Activated T-cell treated with anti-CD3 and anti-CD28 coated beads, Interleukin-2, amount 50 U/mL, for 4 hours (primary cell): ENCODE data around the gene HTR3B. TPM values are rescaled to one million over a fixed set of nuclear protein-coding genes. Genes with fewer than 3 reads are reported as not detected.
"Not testable (repeated sequence)": the region's sequence is repeated elsewhere in the genome, so short reads cannot be mapped to it uniquely, and the experiment has no call there.

ENCODE experiments used
- ATAC-seq, 2 donors: fragments of 200-7000 bp; cut with Tn5 transposase; one replicate each; pipeline ENCODE4 v1.10.0; 2021
- DNase-seq: peaks from one replicate; pipeline ENCODE4 v3.0.0-alpha.2; 2020
- H3K27me3 Mint-ChIP-seq: one replicate; pipeline ENCODE4 v1.8.0; 2021; ENCODE audit warnings: low read depth, mixed read lengths
- H3K36me3 Mint-ChIP-seq: one replicate; pipeline ENCODE4 v1.8.0; 2022; ENCODE audit warnings: mixed read lengths; ENCODE audit not compliant: insufficient read depth
- H3K4me1 Mint-ChIP-seq: one replicate; pipeline ENCODE4 v1.8.0; 2021; ENCODE audit warnings: low read depth, mixed read lengths
- H3K4me3 Mint-ChIP-seq: one replicate; pipeline ENCODE4 v1.8.0; 2021; ENCODE audit warnings: mild to moderate bottlenecking, moderate library complexity, mixed read lengths
- H3K9me3 Mint-ChIP-seq: one replicate; pipeline ENCODE4 v1.8.0; 2021; ENCODE audit warnings: mixed read lengths
- total RNA-seq, 3 donors: library from RNA; stranded (reverse); gene quantifications; one replicate each; pipeline ENCODE4 v1.2.1, GENCODE V29; 2021

The HTR3B gene
- total RNA-seq, 3 donors from 2014 or later: not detected

- not testable (repeated sequence) for DNase-seq, H3K9me3 Mint-ChIP-seq, ATAC-seq, H3K4me3 Mint-ChIP-seq, H3K36me3 Mint-ChIP-seq, H3K4me1 Mint-ChIP-seq
- peaks cover 12% of the 10 kb centered on the region for H3K27me3 Mint-ChIP-seq
These were observed 41.6 kb downstream of the HTR3B start for GRCh38 chr11:113946162-113946561.

GRCh38 chr11:113947994-113948393, 43.4 kb downstream of the HTR3B start:
- H3K4me1 Mint-ChIP-seq: no peaks in the 10 kb centered on the region
- DNase-seq (no peak), ATAC-seq (no peak)
- no peak overlapping the region for H3K4me3 Mint-ChIP-seq
- H3K36me3 Mint-ChIP-seq: no peaks in the 10 kb centered on the region
- peaks cover 19% of the 10 kb centered on the region for H3K27me3 Mint-ChIP-seq
- no peaks in the 10 kb centered on the region for H3K9me3 Mint-ChIP-seq

GRCh38 chr11:113949891-113950290, 45.3 kb downstream of the HTR3B start:
- H3K27me3 Mint-ChIP-seq: peaks cover 25% of the 10 kb centered on the region
- no peak for ATAC-seq
- H3K36me3 Mint-ChIP-seq: no peaks in the 10 kb centered on the region
- no peaks in the 10 kb centered on the region for H3K4me1 Mint-ChIP-seq
- no peak overlapping the region for H3K4me3 Mint-ChIP-seq
- no peaks in the 10 kb centered on the region for H3K9me3 Mint-ChIP-seq
- no peak for DNase-seq

- ATAC-seq (no peak), DNase-seq (no peak)
- no peaks in the 10 kb centered on the region for H3K9me3 Mint-ChIP-seq
- H3K4me1 Mint-ChIP-seq: no peaks in the 10 kb centered on the region
- no peak overlapping the region for H3K4me3 Mint-ChIP-seq
- no peaks in the 10 kb centered on the region for H3K36me3 Mint-ChIP-seq
- peaks cover 21% of the 10 kb centered on the region for H3K27me3 Mint-ChIP-seq
These were observed 46.9 kb downstream of the HTR3B start for GRCh38 chr11:113951537-113951936.

GRCh38 chr11:113952070-113952469, 47.5 kb downstream of the HTR3B start:
- Mint-ChIP-seq H3K4me1 (no peaks in the 10 kb centered on the region), H3K36me3 (no peaks in the 10 kb centered on the region), H3K27me3 (peaks cover 19% of the 10 kb centered on the region), H3K4me3 (no peak overlapping the region), H3K9me3 (no peaks in the 10 kb centered on the region)
- ATAC-seq (no peak), DNase-seq (no peak)

- Mint-ChIP-seq H3K36me3 (no peaks in the 10 kb centered on the region), H3K9me3 (no peaks in the 10 kb centered on the region), H3K27me3 (peaks cover 19% of the 10 kb centered on the region), H3K4me1 (no peaks in the 10 kb centered on the region), H3K4me3 (no peak overlapping the region)
- ATAC-seq (no peak), DNase-seq (no peak)
These were observed 48.0 kb downstream of the HTR3B start for GRCh38 chr11:113952588-113952987.

- no peaks in the 10 kb centered on the region for H3K36me3 Mint-ChIP-seq
- no peak overlapping the region for H3K4me3 Mint-ChIP-seq
- H3K27me3 Mint-ChIP-seq: peaks cover 17% of the 10 kb centered on the region
- H3K9me3 Mint-ChIP-seq: no peaks in the 10 kb centered on the region
- ATAC-seq (no peak), DNase-seq (no peak)
- no peaks in the 10 kb centered on the region for H3K4me1 Mint-ChIP-seq
These were observed 49.6 kb downstream of the HTR3B start for GRCh38 chr11:113954235-113954634.

- no peak for ATAC-seq
- no peak for DNase-seq
- Mint-ChIP-seq H3K4me1 (no peaks in the 10 kb centered on the region), H3K36me3 (no peaks in the 10 kb centered on the region), H3K27me3 (peaks cover 15% of the 10 kb centered on the region), H3K9me3 (no peaks in the 10 kb centered on the region), H3K4me3 (no peak overlapping the region)
These were observed 52.4 kb downstream of the HTR3B start for GRCh38 chr11:113956986-113957385.

GRCh38 chr11:113960702-113961330, 56.2 kb downstream of the HTR3B start:
- ATAC-seq (no peak), DNase-seq (no peak)
- no peaks in the 10 kb centered on the region for H3K36me3 Mint-ChIP-seq
- H3K4me3 Mint-ChIP-seq: no peak overlapping the region
- peaks cover 8% of the 10 kb centered on the region for H3K27me3 Mint-ChIP-seq
- H3K4me1 Mint-ChIP-seq: no peaks in the 10 kb centered on the region
- H3K9me3 Mint-ChIP-seq: no peaks in the 10 kb centered on the region

- ATAC-seq: no peak
- no peak for DNase-seq
- Mint-ChIP-seq H3K27me3 (peaks cover 4% of the 10 kb centered on the region), H3K4me3 (no peak overlapping the region), H3K9me3 (no peaks in the 10 kb centered on the region), H3K36me3 (no peaks in the 10 kb centered on the region), H3K4me1 (no peaks in the 10 kb centered on the region)
These were observed 62.8 kb downstream of the HTR3B start for GRCh38 chr11:113967361-113967760.

- H3K36me3 Mint-ChIP-seq: no peaks in the 10 kb centered on the region
- H3K27me3 Mint-ChIP-seq: no peaks in the 10 kb centered on the region
- DNase-seq (no peak), ATAC-seq (no peak)
- H3K4me3 Mint-ChIP-seq: no peak overlapping the region
- no peaks in the 10 kb centered on the region for H3K9me3 Mint-ChIP-seq
- H3K4me1 Mint-ChIP-seq: no peaks in the 10 kb centered on the region
These were observed 67.1 kb downstream of the HTR3B start for GRCh38 chr11:113971506-113972195.

GRCh38 chr11:113974741-113975470, 70.3 kb downstream of the HTR3B start, which contains the start of gene HTR3A:
Gene HTR3A, plus strand, starts transcription at chr11:113975108. Its CDS starts 218 bp downstream, at chr11:113975326.
- Mint-ChIP-seq H3K4me3 (no peak within 1 kb of the TSS), H3K36me3 (no peaks in the 10 kb centered on the region), H3K4me1 (peaks cover 4% of the 10 kb centered on the region), H3K9me3 (no peaks in the 10 kb centered on the region), H3K27me3 (no peaks in the 10 kb centered on the region)
- no peak for ATAC-seq
- no peak for DNase-seq

- Mint-ChIP-seq H3K27me3 (peaks cover 4% of the 10 kb centered on the region), H3K9me3 (no peaks in the 10 kb centered on the region), H3K36me3 (no peaks in the 10 kb centered on the region), H3K4me3 (no peak overlapping the region), H3K4me1 (peaks cover 4% of the 10 kb centered on the region)
- no peak for DNase-seq
- ATAC-seq: no peak
These were observed 72.5 kb downstream of the HTR3B start for GRCh38 chr11:113977071-113977490.

- no peaks in the 10 kb centered on the region for H3K36me3 Mint-ChIP-seq
- ATAC-seq (no peak), DNase-seq (no peak)
- H3K4me3 Mint-ChIP-seq: no peak overlapping the region
- H3K4me1 Mint-ChIP-seq: peaks cover 4% of the 10 kb centered on the region
- no peaks in the 10 kb centered on the region for H3K9me3 Mint-ChIP-seq
- peaks cover 4% of the 10 kb centered on the region for H3K27me3 Mint-ChIP-seq
These were observed 73.1 kb downstream of the HTR3B start for GRCh38 chr11:113977701-113978100.

- peaks cover 7% of the 10 kb centered on the region for H3K27me3 Mint-ChIP-seq
- H3K36me3 Mint-ChIP-seq: no peaks in the 10 kb centered on the region
These were observed 74.8 kb downstream of the HTR3B start for GRCh38 chr11:113979431-113979830.

More at GRCh38 chr11:113979431-113979830, 74.8 kb downstream of the HTR3B start:
- ATAC-seq (no peak), DNase-seq (no peak)
- no peak overlapping the region for H3K4me3 Mint-ChIP-seq
- H3K4me1 Mint-ChIP-seq: peaks cover 4% of the 10 kb centered on the region
- H3K9me3 Mint-ChIP-seq: no peaks in the 10 kb centered on the region
